Epithelial cell of prostate (primary cell): ENCODE results near the gene RPS6KB2.

Experiments
- DNase-seq: peaks from one replicate; pipeline ENCODE4 v3.0.0-alpha.2; 2011; ENCODE audit warnings: low read depth, low spot score
- H3K27ac ChIP-seq: fragments of 450-650 bp; 2 replicates; pipeline ENCODE4 v1.5.1; 2017; ENCODE audit warnings: mild to moderate bottlenecking

Gene RPS6KB2

DNA sequence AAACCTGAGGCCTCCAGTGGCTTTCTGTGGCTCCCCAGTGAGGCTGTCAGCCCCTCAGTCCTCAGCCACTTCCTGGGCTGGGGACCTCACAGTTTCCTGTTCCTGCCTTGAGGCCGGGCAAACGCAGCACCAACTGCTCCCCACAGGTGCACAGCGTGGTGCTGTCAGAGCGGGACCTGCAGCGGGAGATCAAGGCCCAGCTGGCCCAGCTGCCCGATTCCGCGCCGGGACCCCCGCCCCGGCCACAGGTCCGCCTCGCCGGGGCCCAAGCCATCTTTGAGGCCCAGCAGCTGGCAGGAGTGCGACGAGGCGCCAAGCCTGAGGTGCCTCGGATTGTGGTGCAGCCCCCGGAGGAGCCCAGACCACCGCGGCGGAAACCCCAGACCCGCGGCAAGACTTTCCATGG lies 19.0 kb upstream of the RPS6KB2 start:
- H3K27ac ChIP-seq = no peak overlapping the region
- DNase-seq = no peak

DNA sequence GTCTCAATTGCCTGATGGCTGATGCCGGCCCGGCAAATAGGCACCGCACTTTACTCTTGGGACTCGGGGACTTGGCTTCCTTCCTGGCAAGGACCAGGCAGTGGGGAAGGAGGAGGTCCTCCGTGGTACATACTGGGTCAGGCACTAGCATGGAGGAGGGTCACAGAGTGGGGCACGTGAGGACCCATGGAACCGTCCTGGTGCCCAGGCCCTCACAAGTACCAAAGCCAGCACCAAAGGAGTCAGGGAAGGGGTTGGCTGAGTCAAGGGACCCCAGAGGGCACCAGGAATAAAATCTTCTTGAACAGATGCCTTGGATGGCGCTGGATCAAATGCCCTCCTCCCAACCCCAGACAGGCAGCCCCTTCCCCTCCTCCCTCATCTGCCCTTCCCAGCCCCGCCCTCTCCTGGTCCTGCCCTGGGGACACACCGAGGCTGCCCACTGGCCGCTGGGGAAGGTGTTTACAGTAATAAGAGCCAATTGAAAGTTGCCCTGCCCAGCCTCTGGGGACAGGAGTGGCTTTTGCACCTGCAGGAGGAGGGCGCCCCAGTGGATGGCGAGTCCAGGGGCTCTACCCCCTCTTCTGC lies 18.4 kb upstream of the RPS6KB2 start:
- no peak for DNase-seq
- no peak overlapping the region for H3K27ac ChIP-seq

DNA sequence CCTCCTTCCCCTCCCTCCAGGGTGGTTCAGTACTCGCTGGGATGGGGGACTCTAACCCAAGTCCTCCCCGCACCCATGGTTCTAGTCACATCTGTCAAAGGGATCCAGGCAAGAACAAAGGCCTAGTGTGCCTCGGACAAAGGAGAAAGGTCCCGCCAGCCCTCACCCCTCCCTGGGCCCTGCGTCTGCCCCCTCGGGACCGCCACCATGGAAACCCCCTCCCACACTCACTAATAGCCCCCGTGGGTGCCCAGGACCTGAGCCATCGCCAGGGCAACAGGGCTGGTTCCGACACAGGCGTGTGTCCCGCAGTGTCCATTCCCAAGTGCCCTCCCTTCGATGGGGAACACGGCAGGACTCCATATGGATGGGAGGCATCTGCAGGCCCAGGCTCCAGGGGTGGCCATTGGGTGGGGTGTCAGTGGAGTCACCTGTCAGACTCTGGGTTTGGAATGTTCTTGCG lies 17.9 kb upstream of the RPS6KB2 start:
- H3K27ac ChIP-seq = no peak overlapping the region
- DNase-seq = no peak

DNA sequence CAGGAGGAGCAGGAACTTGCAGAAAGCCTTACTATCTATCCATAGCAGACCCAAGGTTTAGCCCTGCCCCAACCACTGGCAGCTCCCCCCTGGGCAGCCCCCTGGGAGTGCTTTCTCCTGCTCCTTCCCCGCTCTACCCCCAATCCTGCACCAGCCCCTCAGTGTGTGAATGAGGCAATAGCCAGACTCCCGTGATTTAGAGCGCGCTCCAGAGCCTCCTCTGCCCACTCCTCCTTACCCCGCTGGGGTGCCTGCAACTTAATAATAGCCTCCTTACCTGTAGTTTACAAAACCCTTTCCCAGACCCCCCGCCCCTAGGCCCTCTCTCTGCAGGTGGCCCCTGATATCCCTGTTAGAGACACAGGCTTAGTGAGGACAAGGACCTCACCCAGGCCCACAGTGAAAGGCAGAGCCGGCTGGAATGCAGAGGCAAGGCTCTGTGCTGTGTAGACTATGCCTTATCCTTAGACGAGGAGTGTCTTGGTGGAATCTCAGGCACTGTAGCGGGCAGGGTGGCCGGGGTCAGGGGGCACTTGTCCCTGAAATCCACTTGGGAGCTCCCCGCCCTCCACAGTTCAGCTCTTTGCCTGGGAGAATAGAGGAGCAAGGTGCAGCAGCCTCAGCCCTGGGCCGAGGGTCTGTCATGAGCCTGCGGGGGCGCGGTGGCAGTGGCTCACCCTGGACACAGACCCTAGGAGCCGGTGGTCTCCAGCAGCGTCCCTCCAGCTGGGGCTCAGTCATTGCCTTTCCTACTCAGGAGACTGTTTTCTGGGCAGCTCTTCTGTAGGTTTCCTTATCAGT lies 17.1 kb upstream of the RPS6KB2 start:
- no peak overlapping the region for H3K27ac ChIP-seq
- no peak for DNase-seq

DNA sequence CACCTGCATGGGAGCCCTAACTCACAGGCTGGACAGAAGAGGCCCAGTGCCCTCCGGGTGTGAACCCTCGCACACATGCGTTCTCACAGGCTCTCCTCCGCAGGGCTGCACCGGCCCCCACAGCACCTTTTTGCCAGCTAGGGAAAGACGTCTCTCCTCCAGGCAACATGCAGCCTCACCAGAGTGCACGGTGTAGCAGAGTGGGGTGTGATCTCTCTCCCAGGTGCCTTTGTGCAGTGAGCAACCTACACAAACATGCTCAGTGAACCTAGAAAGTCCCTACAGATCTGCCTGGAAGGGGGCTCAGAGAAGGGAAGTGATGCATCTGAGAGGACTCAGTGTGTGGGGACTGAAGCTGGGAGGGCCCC lies 16.5 kb upstream of the RPS6KB2 start:
- DNase-seq = no peak
- no peak overlapping the region for H3K27ac ChIP-seq

DNA sequence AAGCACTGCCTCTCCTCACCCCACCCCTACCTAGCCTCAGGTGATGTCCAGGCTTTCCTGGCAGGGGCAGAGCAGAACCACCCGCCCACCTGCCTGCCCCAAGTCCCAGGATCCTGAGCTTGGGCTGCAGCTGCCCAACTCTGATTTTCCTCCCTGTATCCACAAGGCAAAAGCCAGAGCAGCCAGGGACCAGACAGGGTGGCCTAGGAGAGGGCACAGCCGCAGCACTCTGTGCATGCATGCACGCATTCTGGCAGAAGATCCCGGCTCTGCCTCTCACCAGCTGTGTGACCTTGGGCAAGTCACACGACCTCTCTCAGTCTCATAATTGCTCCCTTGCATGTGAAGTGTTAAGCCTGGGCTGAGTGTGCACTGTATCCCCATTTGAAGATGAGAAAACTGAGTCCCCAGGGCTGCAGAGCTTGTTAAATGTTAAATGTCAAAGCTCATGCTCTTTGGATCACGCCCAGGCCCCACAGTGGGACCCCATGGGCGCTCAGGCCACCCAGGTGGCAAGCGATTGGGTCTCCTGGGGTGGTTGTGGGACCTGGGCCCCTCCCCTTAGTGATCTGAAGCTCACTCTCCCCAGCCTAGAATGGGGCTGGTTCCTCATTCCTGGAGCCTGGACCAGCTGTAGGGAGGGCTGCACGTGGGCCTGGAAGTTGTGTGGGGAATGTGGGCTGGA lies 15.7 kb upstream of the RPS6KB2 start:
- H3K27ac ChIP-seq = no peak overlapping the region
- DNase-seq = no peak

DNA sequence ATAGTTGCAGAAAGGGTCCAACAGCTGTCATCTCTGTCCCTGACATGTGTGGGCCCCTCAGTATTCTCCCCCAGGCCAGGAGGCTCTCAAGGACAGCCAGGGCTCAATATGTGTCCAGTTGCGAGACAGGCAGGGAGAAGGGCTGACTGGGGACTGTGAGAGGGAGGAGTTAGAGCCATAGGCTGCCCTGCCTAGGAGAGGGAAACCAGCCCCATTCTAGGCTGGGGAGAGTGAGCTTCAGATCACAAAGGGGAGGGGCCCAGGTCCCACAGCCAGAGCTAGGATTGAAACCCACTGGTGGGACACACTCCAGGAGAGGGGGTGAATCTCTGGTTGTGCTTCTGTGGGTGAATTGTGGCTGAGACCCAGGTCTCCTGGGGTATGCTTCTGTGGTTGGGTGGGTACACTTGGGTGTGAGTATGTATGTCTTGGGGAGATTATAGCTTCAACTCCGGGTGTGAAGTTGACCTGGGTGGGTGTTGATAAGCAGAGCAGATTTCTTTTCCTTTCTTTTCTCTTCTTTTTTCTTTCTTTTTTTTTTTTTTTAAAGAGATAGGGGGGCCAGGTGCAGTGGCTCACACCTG lies 14.9 kb upstream of the RPS6KB2 start:
- no peak for DNase-seq
- H3K27ac ChIP-seq = no peak overlapping the region

DNA sequence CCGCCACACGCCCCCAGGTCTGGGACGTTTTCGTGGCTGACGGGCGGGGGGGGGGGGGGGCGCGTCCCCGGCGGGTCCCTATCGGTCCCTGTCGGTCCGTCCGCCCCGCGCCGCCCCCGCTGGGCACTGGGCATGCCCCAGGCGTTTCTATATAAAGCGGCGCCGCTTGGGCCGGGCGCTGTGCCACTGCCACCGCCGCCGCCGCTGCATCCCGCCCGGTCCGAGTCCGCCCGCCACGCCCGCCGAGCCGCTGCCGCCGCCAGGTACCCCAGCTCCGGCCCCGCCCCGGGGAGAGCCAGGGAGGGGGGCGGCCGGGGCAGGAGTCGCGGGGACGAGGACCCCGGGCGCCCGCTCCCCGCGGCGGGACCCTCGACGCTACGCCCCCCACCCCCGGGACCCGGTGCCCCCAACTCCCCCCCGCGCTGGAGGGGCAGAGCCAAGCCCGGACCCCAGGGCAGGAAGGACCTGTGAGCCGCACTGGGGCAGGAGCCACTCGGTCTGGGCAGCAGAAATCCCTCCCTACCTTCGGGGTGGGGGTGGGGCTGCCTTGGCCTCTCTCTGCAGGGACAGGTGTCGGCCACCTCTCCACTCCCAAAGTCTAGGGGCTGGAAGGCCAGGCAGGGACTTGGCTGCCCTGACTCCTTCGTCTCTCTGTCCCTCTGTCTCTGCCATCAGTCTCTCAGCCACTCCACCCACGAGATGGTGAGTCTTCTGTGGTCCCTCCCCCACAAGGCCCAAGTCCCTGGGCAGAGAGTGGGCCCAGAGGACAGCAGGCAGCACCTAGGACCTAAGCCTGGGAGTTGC lies 12.6 kb upstream of the RPS6KB2 start, which contains the start of gene CARNS1:
CARNS1 (plus strand) TSS at position 178 of the 804 bp plus-strand sequence; CDS start at position 700, 522 bp downstream.
- no peak for DNase-seq
- H3K27ac ChIP-seq = no peak within 1 kb of the TSS

DNA sequence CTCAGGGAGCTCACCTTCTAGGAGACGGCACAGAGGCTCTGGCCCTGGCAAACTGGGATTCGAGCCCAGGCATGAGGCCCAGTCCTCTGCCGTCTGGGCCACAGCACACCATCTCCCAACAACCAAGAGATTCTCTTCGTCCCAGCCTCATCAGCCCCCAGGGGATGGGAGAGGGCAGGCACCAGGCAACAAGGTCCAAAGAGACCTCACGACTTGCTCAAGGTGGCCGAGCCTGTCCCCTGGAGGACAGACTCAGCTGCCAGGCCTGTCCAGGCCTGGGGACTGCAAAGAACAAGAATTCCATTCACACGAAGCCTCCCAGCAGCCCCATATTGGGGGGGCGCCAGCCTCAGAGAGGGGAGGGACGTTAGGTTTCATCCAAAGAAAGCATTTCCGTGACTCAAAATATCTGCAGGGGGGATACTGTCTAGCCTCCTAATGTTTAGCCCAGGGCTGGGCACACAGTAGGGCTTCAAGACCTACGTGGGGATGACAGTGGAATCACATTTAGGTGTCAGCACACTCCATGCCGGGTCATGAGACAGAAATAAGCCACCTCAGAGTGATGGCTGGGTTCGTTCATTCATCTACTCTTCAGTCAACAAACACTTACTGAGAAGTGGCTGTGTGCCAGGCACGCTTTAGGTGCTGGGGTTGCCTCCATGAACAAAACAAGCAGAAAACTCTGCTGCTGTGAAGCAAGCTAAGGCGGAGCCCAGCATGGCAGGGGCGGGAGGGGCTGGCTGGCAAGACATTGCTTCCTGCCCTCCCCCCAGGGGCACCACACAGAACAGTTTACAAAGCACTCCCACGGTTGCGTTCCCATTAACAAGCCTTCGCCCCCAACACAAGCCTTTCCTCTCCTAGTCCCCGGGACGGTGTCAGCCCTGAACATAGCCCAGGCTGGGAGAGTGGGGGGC lies 11.6 kb upstream of the RPS6KB2 start:
- DNase-seq = no peak

DNA sequence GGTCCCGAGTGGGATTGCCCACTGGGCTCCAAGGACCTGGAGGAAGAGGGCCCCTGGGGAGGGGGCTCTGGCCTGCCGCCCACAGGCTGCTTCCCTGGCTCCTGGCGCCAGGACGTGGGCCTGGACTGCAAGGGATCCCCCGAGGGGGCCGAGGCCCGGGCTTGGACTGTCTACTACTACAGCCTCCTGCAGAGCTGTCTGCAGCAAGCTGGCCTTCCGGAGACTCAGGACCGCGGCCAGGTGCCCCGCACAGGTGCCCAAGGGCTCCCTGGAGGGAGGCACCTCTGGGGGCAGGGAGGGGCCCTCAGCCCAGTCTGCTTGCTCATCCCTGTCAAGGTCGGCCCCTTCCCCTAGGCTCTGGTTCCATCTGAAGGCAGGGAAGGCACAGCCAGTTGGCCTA lies 10.9 kb upstream of the RPS6KB2 start:
- no peak overlapping the region for H3K27ac ChIP-seq
- no peak for DNase-seq

More for the DNA sequence above, 11.6 kb upstream of the RPS6KB2 start:
- H3K27ac ChIP-seq = no peak overlapping the region

DNA sequence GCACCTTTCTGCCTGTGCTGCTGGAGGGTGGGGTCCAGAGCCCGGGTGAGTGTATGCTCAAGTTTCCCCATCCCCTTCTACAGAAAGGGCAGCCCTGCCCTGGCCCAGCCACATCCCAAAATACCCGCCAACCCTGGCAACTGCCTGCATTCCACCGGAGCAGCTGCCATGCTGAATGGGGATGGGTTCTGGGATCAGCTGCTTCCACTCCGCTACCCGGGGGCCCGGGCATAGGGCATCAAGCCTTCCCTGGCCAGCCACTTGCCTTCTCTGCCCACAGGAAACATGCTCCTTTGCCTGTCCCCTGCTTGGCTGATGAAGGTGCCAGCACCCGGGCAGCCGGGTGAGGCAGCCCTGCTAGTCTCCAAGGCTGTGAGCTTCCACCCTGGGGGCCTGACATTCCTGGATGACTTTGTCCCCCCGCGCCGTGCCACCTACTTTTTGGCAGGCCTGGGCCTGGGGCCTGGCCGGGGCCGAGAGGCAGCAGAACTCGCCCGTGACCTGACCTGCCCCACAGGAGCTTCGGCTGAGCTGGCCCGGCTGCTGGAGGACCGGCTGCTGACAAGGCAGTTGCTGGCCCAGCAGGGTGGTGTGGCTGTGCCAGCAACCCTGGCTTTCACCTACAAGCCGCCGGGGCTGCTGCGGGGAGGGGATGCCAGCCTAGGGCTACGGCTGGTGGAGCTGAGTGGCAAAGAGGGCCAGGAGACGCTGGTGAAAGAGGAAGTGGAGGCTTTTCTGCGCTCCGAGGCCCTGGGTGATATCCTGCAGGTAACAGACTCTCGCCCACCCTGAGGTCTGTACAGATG lies 9.6 kb upstream of the RPS6KB2 start:
- no peak for DNase-seq
- no peak overlapping the region for H3K27ac ChIP-seq

DNA sequence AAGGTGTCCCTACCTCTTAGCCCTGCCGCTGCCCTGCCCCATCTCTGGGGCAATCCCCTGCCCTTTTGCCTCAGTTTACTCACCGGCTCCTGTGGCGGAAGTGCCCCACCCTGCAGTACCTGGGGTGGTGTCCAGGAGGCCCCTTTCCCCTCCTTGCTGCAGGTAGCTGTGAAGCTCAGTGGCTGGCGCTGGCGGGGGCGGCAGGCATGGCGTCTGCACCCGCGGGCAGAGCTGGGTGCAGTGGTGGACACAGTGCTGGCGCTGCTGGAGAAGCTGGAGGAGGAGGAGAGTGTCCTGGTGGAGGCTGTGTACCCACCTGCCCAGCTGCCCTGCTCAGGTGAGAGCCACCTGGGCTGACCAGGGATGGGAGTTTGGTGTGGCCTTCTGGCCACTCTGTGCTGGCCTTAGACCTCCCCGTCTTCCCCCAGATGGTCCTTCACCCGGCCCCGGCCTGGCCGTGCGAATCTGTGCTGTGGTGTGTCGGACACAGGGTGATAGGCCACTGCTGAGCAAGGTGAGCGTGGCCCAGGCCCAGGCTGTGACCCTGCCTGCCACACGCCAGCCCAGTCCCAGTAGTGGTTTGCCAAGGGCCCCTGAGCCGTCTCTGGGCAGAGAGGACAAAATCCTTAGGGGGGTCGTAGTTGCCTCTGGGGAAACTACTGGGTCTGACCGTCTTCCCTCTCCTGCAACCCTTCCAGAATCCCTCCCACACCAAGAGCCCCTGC lies 8.8 kb upstream of the RPS6KB2 start:
- no peak overlapping the region for H3K27ac ChIP-seq
- DNase-seq = no peak

DNA sequence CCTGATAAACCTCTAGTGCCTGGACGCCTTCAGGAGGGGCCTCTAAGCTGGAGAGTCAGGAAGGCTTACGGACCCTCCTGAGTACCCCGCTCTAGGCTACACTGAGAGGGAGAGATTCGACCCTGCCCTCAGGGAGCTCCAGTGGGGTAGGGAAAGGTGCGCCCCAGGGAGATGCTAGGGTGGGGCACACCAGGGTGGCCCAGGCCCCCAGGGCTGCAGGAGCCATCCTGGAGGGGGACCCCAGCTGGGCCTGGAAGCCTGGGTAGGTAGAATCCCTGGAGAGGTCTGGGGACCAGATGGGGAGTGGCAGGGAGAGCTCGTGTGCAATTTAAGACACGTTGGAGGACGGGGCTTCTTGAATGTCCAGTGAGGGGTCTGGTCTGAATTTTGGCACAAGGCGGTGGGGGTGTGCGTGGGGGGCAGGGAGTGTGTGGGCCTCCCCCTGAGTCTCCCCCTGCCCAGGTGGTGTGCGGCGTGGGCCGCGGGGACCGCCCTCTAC lies 8.1 kb upstream of the RPS6KB2 start:
- DNase-seq = no peak
- H3K27ac ChIP-seq = peak overlapping the region; percentile 38

DNA sequence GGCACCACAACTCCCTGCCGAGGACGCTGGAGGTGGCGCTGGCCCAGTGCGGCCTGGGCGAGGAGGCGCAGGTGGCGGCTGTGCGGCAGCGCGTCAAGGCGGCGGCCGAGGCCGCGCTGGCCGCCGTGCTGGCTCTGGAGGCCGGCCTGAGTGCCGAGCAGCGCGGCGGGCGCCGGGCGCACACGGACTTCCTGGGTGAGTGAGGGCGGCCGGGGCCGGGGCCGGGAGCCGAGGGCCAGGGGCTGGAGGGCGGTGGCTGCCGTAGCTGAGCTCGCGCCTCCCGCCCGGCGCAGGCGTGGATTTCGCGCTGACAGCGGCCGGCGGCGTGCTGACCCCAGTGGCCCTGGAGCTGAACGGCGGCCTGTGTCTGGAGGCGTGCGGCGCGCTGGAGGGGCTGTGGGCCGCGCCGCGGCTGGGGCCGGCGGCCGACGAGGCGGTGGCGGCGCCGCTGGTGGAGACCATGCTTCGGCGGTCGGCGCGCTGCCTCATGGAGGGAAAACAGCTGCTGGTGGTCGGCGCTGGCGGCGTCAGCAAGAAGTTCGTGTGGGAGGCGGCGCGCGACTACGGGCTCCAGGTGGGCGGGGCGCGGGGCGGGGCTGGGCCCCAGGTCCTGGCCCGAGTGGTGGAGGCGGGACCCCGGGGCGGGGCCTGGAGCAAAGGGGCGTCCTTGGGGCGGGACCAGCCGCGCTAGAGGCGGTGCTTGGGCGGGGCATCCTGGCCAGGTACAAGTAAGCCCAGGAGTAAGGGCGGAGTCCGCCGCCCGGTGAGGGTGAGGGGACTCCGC lies 7.5 kb upstream of the RPS6KB2 start:
- peak overlapping the region; percentile 38 for H3K27ac ChIP-seq
- peak; percentile 33 for DNase-seq

DNA sequence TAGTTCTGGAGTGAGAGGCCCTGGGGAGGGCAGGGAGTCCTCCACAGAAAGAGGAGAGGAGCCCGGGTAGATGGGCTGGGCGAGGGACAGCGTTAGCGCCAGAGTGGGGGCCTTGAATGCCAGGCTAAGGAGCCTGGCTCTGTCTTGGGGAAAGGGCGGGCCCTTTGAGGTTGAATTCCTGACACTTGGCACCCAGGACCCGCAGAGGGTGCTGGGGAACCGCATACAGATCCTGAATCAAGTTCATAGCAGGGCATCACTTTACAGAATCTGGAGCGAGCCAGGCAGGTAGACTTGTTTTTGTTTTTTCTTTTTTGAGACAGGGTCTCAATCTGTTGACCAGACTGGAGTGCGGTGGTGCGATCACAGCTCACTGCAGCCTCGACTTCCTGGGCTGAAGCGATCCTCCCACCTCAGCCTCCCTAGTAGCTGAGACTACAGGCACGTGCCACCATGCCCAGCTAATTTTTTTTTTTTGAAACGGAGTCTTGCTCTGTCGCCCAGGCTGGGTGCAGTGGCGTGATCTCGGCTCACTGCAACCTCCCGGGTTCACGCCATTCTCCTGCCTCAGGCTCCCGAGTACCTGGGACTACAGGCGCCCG lies 6.8 kb upstream of the RPS6KB2 start:
- H3K27ac ChIP-seq = no peak overlapping the region
- DNase-seq = no peak

DNA sequence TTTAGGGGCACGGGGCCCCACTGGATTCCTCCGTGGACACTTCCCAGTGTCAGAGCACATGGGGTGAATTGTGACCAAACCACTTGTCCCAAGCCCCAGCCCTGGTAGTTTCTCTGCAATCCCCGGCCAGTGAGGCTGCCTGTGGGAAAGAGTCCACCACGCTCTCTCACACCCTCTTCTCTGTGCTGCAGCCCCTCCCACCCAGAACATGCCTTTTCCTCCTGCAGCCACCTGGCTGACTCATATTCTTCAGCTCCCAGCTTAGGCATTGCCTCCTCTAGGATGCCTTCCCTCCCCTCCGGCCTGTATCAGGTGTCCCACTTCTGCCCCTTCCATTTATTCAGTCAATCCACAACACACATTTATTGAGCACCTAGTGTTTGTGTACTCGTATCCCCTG lies 5.4 kb upstream of the RPS6KB2 start:
- DNase-seq = peak; percentile 31
- H3K27ac ChIP-seq = no peak overlapping the region
